Subcutaneous adipose tissue (tissue), 4 donors: Measurements from ENCODE around the gene OR2T35. TPM values are rescaled to one million over a fixed set of nuclear protein-coding genes. Genes with fewer than 3 reads are reported as not detected.

Experiments used
- CTCF ChIP-seq: fragments of 450-650 bp; IDR thresholded peaks from one replicate; pipeline ENCODE4 v1.5.1; 2016; ENCODE audit warnings: low read depth, mild to moderate bottlenecking, control low read depth, antibody characterized with exemption, moderate library complexity
- total RNA-seq, 4 donors: library from RNA; depleted of rRNA; stranded (reverse); fragments of >200 nt; gene quantifications; one replicate each; pipeline ENCODE4 v1.1.0, GENCODE V29; 2016

The OR2T35 gene
- total RNA-seq, 4 donors from 2014 or later: not detected

- TF ChIP-seq CTCF: no peak
Measured at GRCh38 chr1:248621770-248622169, 23.3 kb downstream of the OR2T35 start.

GRCh38 chr1:248618878-248619277, 26.2 kb downstream of the OR2T35 start:
- TF ChIP-seq CTCF: no peak

GRCh38 chr1:248618119-248618518, 27.0 kb downstream of the OR2T35 start:
- TF ChIP-seq CTCF: no peak

GRCh38 chr1:248613742-248614141, 31.3 kb downstream of the OR2T35 start:
- TF ChIP-seq CTCF: no peak

GRCh38 chr1:248611883-248612414, 33.1 kb downstream of the OR2T35 start:
- no peak for TF ChIP-seq CTCF

- TF ChIP-seq CTCF: no peak
Measured at GRCh38 chr1:248610301-248610700, 34.8 kb downstream of the OR2T35 start.

- no peak for TF ChIP-seq CTCF
Measured at GRCh38 chr1:248599396-248599795, 45.7 kb downstream of the OR2T35 start.
